ENCODE measurements around the gene MYO10.

GRCh38 chr5:16981700-16982099 is 45.6 kb upstream of the MYO10 start:
- TF ChIP-seq ISL1 (CRISPR knock-in tag; IDR thresholded peaks at IDR 0.05) (no peak), TCF4 (CRISPR knock-in tag; IDR thresholded peaks at IDR 0.05; ENCODE audit: borderline replicate concordance) (no peak), RARB (CRISPR knock-in tag; IDR thresholded peaks at IDR 0.05) (no peak), POU6F1 (CRISPR knock-in tag; IDR thresholded peaks at IDR 0.05; ENCODE audit: borderline replicate concordance, low read depth) (no peak), PATZ1 (CRISPR knock-in tag; IDR thresholded peaks at IDR 0.05; ENCODE audit: borderline replicate concordance) (no peak), CSRNP3 (CRISPR knock-in tag; IDR thresholded peaks at IDR 0.05) (no peak), ZNF565 (CRISPR knock-in tag; conservative IDR thresholded peaks at IDR 0.05; ENCODE audit: low read depth) (no peak), OSR1 (CRISPR knock-in tag; IDR thresholded peaks at IDR 0.05) (no peak), ZFP30 (CRISPR knock-in tag; IDR thresholded peaks at IDR 0.05) (no peak), BACH2 (CRISPR knock-in tag; IDR thresholded peaks at IDR 0.05; ENCODE audit: borderline replicate concordance) (no peak), ZFP3 (CRISPR knock-in tag; IDR thresholded peaks at IDR 0.05) (no peak)
